ENCODE results near the gene IQSEC1.

Gene IQSEC1

GRCh38 chr3:12934431-12934830 lies 138.8 kb downstream of the IQSEC1 start:
- no peak for DNase-seq (ENCODE audit: low read depth)

GRCh38 chr3:12933901-12934300 lies 139.3 kb downstream of the IQSEC1 start:
- no peak for DNase-seq (ENCODE audit: low read depth)

GRCh38 chr3:12932754-12933153 lies 140.5 kb downstream of the IQSEC1 start:
- DNase-seq (ENCODE audit: low read depth) = no peak

GRCh38 chr3:12932347-12932746 lies 140.9 kb downstream of the IQSEC1 start:
- no peak for DNase-seq (ENCODE audit: low read depth)

GRCh38 chr3:12931273-12931905 lies 141.8 kb downstream of the IQSEC1 start:
- no peak for DNase-seq (ENCODE audit: low read depth)

GRCh38 chr3:12929801-12930200 lies 143.4 kb downstream of the IQSEC1 start:
- DNase-seq (ENCODE audit: low read depth) = no peak

- no peak for DNase-seq (ENCODE audit: low read depth)
Measured at GRCh38 chr3:12926660-12927059, 146.6 kb downstream of the IQSEC1 start.

GRCh38 chr3:12925648-12926047 lies 147.6 kb downstream of the IQSEC1 start:
- no peak for DNase-seq (ENCODE audit: low read depth)

- no peak for DNase-seq (ENCODE audit: low read depth)
Measured at GRCh38 chr3:12924437-12924836, 148.8 kb downstream of the IQSEC1 start.

GRCh38 chr3:12922881-12923431 lies 150.3 kb downstream of the IQSEC1 start:
- no peak for DNase-seq (ENCODE audit: low read depth)

GRCh38 chr3:12922306-12922705 lies 150.9 kb downstream of the IQSEC1 start:
- DNase-seq (ENCODE audit: low read depth) = no peak

GRCh38 chr3:12921736-12922135 lies 151.5 kb downstream of the IQSEC1 start:
- DNase-seq (ENCODE audit: low read depth) = no peak

GRCh38 chr3:12920967-12921366 lies 152.3 kb downstream of the IQSEC1 start:
- DNase-seq (ENCODE audit: low read depth) = no peak

GRCh38 chr3:12919205-12919604 lies 154.0 kb downstream of the IQSEC1 start:
- DNase-seq (ENCODE audit: low read depth) = no peak

GRCh38 chr3:12918231-12918630 lies 155.0 kb downstream of the IQSEC1 start:
- DNase-seq (ENCODE audit: low read depth) = no peak

- no peak for DNase-seq (ENCODE audit: low read depth)
Measured at GRCh38 chr3:12916159-12916558, 157.1 kb downstream of the IQSEC1 start.

GRCh38 chr3:12914088-12914487 lies 159.1 kb downstream of the IQSEC1 start:
- no peak for DNase-seq (ENCODE audit: low read depth)

GRCh38 chr3:12911881-12912415 lies 161.3 kb downstream of the IQSEC1 start:
- DNase-seq (ENCODE audit: low read depth) = no peak

- DNase-seq (ENCODE audit: low read depth) = no peak
Measured at GRCh38 chr3:12910356-12911099, 162.7 kb downstream of the IQSEC1 start.

- DNase-seq (ENCODE audit: low read depth) = no peak
Measured at GRCh38 chr3:12909710-12910109, 163.5 kb downstream of the IQSEC1 start.

GRCh38 chr3:12908859-12909258 lies 164.4 kb downstream of the IQSEC1 start:
- no peak for DNase-seq (ENCODE audit: low read depth)

GRCh38 chr3:12908136-12908730 lies 165.0 kb downstream of the IQSEC1 start:
- no peak for DNase-seq (ENCODE audit: low read depth)

- no peak for DNase-seq (ENCODE audit: low read depth)
Measured at GRCh38 chr3:12907729-12908128, 165.5 kb downstream of the IQSEC1 start.
